ENCODE data around the gene SRMS. TPM values are rescaled to one million over a fixed set of nuclear protein-coding genes. Genes with fewer than 3 reads are reported as not detected.

SRMS gene
- total RNA-seq, 1 donor from 2014 or later, result not detected

DNA sequence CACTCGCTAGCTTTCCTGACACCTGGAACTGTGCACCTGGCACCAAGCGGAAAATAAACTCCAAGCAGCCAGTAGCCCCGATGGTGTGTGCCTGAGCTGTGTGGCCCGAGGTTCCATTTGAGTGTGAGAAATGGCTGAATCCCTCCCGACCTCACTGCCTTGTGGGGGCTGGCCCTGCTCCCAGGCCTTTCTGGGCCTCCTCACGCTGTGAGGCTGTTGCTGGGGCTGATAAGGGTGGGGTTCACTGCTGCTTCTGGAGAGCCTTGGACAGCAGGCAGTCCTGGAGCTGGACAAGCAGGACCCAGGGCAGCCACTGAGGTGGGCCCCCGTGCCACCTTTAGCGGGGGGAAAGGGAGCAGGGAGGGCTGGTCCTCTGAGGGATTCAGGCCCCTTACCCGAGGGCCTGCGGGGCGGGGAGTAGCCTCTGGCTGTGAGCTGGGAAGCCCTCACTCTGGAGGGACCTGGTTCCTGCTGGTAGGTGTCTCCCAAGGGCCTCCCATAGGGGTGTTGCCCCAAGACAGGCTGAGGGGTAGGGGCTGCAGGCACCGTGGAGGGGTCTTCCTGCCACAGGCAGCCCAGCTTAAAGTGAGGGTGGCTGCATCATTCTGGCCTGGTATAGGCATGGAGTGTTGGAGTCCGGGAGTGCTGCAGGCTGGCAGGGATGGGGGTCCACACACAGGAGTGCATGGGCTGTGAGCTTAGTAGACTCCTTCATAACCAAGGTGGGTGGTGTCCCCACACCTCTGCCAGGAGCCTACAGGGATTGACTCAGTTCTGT is 25.3 kb downstream of the SRMS start:
- Mint-ChIP-seq H3K9me3 (no peaks in the 10 kb centered on the region), H3K4me1 (ENCODE audit: unreplicated experiment) (peaks cover 14% of the 10 kb centered on the region), H3K36me3 (peaks cover 10% of the 10 kb centered on the region), H3K27ac (peak overlapping the region; percentile 83), H3K4me3 (peak overlapping the region; percentile 80), H3K27me3 (peaks cover 7% of the 10 kb centered on the region)
- no peak for TF ChIP-seq CTCF (conservative IDR thresholded peaks at IDR 0.05)
- DNase-seq (ENCODE audit: extremely low spot score, unreplicated experiment), result peak; percentile 64

GRCh38 chr20:63521602-63522001 is 25.9 kb downstream of the SRMS start:
- Mint-ChIP-seq H3K36me3 (peaks cover 10% of the 10 kb centered on the region), H3K9me3 (no peaks in the 10 kb centered on the region), H3K4me1 (ENCODE audit: unreplicated experiment) (peaks cover 14% of the 10 kb centered on the region), H3K27ac (peak overlapping the region; percentile 91), H3K27me3 (peaks cover 7% of the 10 kb centered on the region), H3K4me3 (peak overlapping the region; percentile 90)
- peak; percentile 70 for DNase-seq (ENCODE audit: extremely low spot score, unreplicated experiment)
- TF ChIP-seq CTCF (conservative IDR thresholded peaks at IDR 0.05), result no peak

DNA sequence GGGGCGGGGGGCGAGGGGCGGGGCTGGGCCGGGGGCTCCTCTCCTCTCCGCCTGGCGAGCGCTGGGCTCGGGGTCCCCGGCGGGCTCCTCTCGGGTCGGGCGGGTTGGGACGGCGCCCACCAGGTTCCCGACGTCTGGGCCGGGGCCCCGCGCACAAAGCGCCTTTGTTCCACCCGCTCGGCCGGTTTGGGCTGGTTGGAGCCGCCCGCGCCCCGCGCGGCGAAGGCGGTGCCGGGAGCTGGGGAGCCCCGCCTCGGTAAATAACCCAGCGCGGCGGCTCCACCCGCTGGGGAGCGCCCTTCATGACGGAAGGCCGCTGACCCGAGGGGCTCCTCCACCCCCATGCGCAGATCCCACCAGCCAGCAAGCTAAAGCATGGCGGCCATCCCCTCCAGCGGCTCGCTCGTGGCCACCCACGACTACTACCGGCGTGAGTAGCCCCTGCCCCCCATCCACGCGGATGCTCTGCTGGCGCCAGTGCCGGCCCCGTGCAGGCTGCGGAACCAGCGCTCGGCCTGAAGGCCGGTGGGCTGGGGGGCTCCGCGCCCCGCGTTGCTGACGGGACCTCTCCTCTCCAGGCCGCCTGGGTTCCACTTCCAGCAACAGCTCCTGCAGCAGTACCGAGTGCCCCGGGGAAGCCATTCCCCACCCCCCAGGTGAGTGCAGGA is 26.5 kb downstream of the SRMS start:
- H3K4me1 Mint-ChIP-seq (ENCODE audit: unreplicated experiment), result peaks cover 14% of the 10 kb centered on the region
- peak; percentile 14 for TF ChIP-seq CTCF (conservative IDR thresholded peaks at IDR 0.05)
- no peaks in the 10 kb centered on the region for H3K9me3 Mint-ChIP-seq
- peak overlapping the region; percentile 90 for H3K4me3 Mint-ChIP-seq
- peak; percentile 87 for DNase-seq (ENCODE audit: extremely low spot score, unreplicated experiment)
- peaks cover 7% of the 10 kb centered on the region for H3K27me3 Mint-ChIP-seq
- peak overlapping the region; percentile 91 for H3K27ac Mint-ChIP-seq
- H3K36me3 Mint-ChIP-seq, result peaks cover 10% of the 10 kb centered on the region

- Mint-ChIP-seq H3K36me3 (peaks cover 10% of the 10 kb centered on the region), H3K27ac (peak within 1 kb of the TSS; percentile 91), H3K9me3 (no peaks in the 10 kb centered on the region), H3K4me1 (ENCODE audit: unreplicated experiment) (peaks cover 14% of the 10 kb centered on the region), H3K27me3 (peaks cover 10% of the 10 kb centered on the region), H3K4me3 (peak within 1 kb of the TSS; percentile 90)
- peak; percentile 90 for DNase-seq (ENCODE audit: extremely low spot score, unreplicated experiment)
- TF ChIP-seq CTCF (conservative IDR thresholded peaks at IDR 0.05), result no peak
Observed at GRCh38 chr20:63520504-63520933, 27.0 kb downstream of the SRMS start, which contains the start of gene PPDPF. Gene PPDPF, plus strand, starts transcription at chr20:63520765. Its CDS starts 544 bp downstream, at chr20:63521309.

- H3K9me3 Mint-ChIP-seq, result no peaks in the 10 kb centered on the region
- peak; percentile 44 for TF ChIP-seq CTCF (conservative IDR thresholded peaks at IDR 0.05)
- H3K27ac Mint-ChIP-seq, result no peak overlapping the region
- H3K4me1 Mint-ChIP-seq (ENCODE audit: unreplicated experiment), result peaks cover 10% of the 10 kb centered on the region
- DNase-seq (ENCODE audit: extremely low spot score, unreplicated experiment), result peak; percentile 68
- peak overlapping the region; percentile 77 for H3K4me3 Mint-ChIP-seq
- H3K27me3 Mint-ChIP-seq, result peaks cover 16% of the 10 kb centered on the region
- H3K36me3 Mint-ChIP-seq, result peaks cover 10% of the 10 kb centered on the region
Observed at GRCh38 chr20:63519668-63520503, 27.7 kb downstream of the SRMS start.

All from type B pancreatic cell (in vitro differentiated cells).